SK-N-SH treated with all-trans-retinoic acid at 6 μM for 48 hours (cell line): ENCODE measurements around the gene HMOX1.

Source experiments
- ATAC-seq: fragments of 200-7000 bp; cut with Tn5 transposase; 3 replicates; pipeline ENCODE4 v1.9.1; 2020; ENCODE audit warnings: mild to moderate bottlenecking, moderate library complexity
- ISL1 ChIP-seq: fragments of 250-450 bp; sonication (Bioruptor Pico); IDR thresholded peaks from 2 replicates; pipeline ENCODE4 v2.1.2; 2022; ENCODE audit warnings: mild to moderate bottlenecking, moderate library complexity
- PATZ1 ChIP-seq: fragments of 250-450 bp; sonication (Bioruptor Pico); IDR thresholded peaks from 2 replicates; pipeline ENCODE4 v1.8.0; 2020; ENCODE audit warnings: mild to moderate bottlenecking, moderate library complexity, borderline replicate concordance
- POU6F1 ChIP-seq: fragments of 250-450 bp; sonication (Bioruptor Pico); IDR thresholded peaks from 2 replicates; pipeline ENCODE4 v1.8.0; 2021; ENCODE audit warnings: low read depth, mild to moderate bottlenecking, moderate library complexity, borderline replicate concordance
- PPARA ChIP-seq: fragments of 250-450 bp; sonication (Bioruptor Pico); IDR thresholded peaks from 2 replicates; pipeline ENCODE4 v1.5.0; 2020; ENCODE audit warnings: mild to moderate bottlenecking, borderline replicate concordance
- TCF4 ChIP-seq: fragments of 250-450 bp; sonication (Bioruptor Pico); IDR thresholded peaks from 2 replicates; pipeline ENCODE4 v1.8.0; 2021; ENCODE audit warnings: mild to moderate bottlenecking, moderate library complexity, borderline replicate concordance
- TOX ChIP-seq: fragments of 250-450 bp; sonication (Bioruptor Pico); IDR thresholded peaks from 2 replicates; pipeline ENCODE4 v1.8.0; 2021; ENCODE audit warnings: mild to moderate bottlenecking, moderate library complexity, borderline replicate concordance
- TSHZ2 ChIP-seq: fragments of 250-450 bp; sonication (Bioruptor Pico); IDR thresholded peaks from 2 replicates; pipeline ENCODE4 v1.5.0; 2020; ENCODE audit warnings: mild to moderate bottlenecking, moderate library complexity
- ZC3H10 ChIP-seq: fragments of 250-450 bp; sonication (Bioruptor Pico); IDR thresholded peaks from 2 replicates; pipeline ENCODE4 v1.5.1; 2021; ENCODE audit warnings: mild to moderate bottlenecking, moderate library complexity
- ZFP3 ChIP-seq: fragments of 250-450 bp; sonication (Bioruptor Pico); IDR thresholded peaks from 2 replicates; pipeline ENCODE4 v1.5.0; 2020; ENCODE audit warnings: mild to moderate bottlenecking, moderate library complexity
- ZFP30 ChIP-seq: fragments of 450-650 bp; formaldehyde crosslinking; IDR thresholded peaks from 2 replicates; pipeline ENCODE4 v1.5.0; 2022; ENCODE audit warnings: mild to moderate bottlenecking, moderate library complexity
- ZNF70 ChIP-seq: fragments of 450-650 bp; formaldehyde crosslinking; IDR thresholded peaks from 2 replicates; pipeline ENCODE4 v1.5.0; 2020; ENCODE audit warnings: mild to moderate bottlenecking, moderate library complexity

HMOX1 gene

GRCh38 chr22:35442471-35442870 lies 61.6 kb downstream of the HMOX1 start:
- TF ChIP-seq PATZ1 (no peak), POU6F1 (CRISPR knock-in tag) (no peak), ZFP30 (no peak), TOX (CRISPR knock-in tag) (no peak)
- no peak for ATAC-seq

- no peak for ATAC-seq
- TF ChIP-seq PPARA (no peak), ZC3H10 (CRISPR knock-in tag) (no peak), PATZ1 (no peak), TCF4 (CRISPR knock-in tag) (no peak), TSHZ2 (no peak), ZFP30 (no peak), ZNF70 (CRISPR knock-in tag) (no peak), ISL1 (no peak), ZFP3 (CRISPR knock-in tag) (no peak)
Observed at GRCh38 chr22:35443338-35443737, 62.4 kb downstream of the HMOX1 start.
